Erythroblast (primary cell): ENCODE measurements around the gene CFAP54.
A peak's percentile ranks its signal among the peaks of the same experiment; 100 is the strongest.

Experiments used
- DNase-seq, 2 experiments: peaks; one replicate each; lab custom pipeline; 2025; lab: John Stamatoyannopoulos, UW
- GATA1 ChIP-seq: IDR thresholded peaks from 2 replicates; pipeline ENCODE4 v1.6.1; 2011; ENCODE audit warnings: low read depth, mild to moderate bottlenecking, control low read depth, low read length, moderate library complexity
- POLR2A ChIP-seq: IDR thresholded peaks from 2 replicates; pipeline ENCODE4 v1.6.1; 2011; ENCODE audit warnings: mild to moderate bottlenecking, low read length

Gene CFAP54

DNA sequence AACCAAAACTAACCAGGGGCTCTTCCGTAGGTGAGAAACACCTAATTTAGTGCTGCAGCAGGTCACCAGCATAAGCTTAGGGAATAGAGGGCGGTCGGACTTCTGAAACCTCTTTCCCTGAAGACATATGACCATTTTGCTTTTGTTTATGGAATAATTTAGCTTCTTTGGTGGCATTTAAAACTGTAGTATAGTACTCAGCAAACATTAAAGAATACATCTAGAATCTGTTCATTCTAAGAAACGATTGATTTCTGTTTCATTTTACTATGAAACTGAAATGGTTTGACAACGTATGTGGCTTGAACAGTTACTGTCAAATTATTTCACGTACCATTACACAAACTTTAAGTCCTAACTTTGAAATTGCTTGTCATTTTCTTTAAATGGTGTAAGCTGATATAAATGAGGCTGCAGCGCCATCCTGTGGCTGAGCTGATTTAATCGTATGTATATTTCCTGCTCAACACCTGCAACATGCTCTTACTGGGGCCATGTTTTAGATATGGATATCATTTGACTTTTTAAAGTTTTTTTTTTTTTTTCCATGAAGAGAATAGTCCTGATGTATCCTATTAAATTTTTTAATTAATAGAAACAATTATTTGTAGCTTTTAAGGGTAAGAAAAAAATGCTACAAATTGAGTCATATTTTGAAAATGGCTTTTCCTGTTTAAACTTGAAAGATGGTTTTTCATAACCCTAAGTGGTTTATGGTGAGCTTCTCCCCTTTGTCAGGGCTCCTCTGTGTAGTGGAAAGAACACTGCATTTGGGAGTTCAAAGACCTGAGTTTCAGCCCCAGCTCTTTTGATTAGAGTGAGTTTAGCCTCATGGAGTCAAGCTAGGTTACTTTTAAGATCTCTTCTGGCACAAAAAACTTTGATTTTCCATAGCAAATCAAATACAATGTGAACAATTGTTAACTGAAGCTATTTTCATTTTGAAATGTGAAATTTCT is 27.4 kb downstream of the CFAP54 start:
- no peak for TF ChIP-seq POLR2A
- TF ChIP-seq GATA1: no peak
- DNase-seq: peak; percentile 82 to 91

- no peak for TF ChIP-seq POLR2A
- TF ChIP-seq GATA1: no peak
- DNase-seq: no peak
Measured at GRCh38 chr12:96520767-96521166, 31.4 kb downstream of the CFAP54 start.

- no peak for DNase-seq
- TF ChIP-seq POLR2A (no peak), GATA1 (no peak)
Measured at GRCh38 chr12:96521895-96522682, 32.7 kb downstream of the CFAP54 start.

- no peak for TF ChIP-seq POLR2A
- no peak for TF ChIP-seq GATA1
- DNase-seq: no peak
Measured at GRCh38 chr12:96522690-96523089, 33.3 kb downstream of the CFAP54 start.

- no peak for DNase-seq
- TF ChIP-seq POLR2A: no peak
- no peak for TF ChIP-seq GATA1
Measured at GRCh38 chr12:96526110-96526509, 36.7 kb downstream of the CFAP54 start.

DNA sequence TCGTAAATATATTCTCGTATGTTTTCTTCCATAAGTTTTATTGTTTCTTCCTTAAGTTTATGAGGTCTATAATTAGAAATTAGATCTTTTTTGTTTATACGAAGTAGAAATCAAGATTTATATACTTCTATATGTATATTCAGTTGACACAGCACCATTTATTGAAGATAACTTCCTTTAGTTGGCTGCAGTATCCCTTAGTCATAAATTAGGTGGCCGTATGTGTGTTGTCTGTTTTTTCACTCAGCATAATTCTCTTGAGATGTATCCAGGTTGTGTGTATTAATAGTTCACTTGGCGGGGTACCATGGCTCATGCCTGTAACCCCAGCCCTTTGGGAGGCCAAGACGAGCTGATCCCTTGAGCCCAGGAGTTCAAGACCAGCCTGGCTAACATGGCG is 40.5 kb downstream of the CFAP54 start:
- DNase-seq: no peak
- TF ChIP-seq GATA1 (no peak), POLR2A (no peak)

DNA sequence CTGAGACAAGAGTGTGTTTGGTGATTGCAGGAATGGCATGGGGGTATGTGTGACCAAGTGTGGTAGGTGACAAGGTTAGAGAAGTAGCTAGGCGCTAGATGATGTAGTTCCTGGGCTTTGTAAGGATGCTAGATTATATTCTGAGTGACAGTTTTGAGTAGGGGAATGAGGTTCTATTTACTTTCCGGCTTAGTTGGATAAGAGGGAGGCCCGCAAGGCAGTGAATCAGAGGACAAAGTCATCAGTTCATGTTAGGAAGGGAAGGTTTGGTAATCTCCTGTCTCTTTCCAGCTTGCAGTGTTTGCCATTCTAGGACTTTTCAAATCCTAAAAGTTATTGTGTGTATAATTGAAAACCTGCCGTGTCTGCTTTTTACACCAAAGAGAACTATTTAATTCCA is 45.0 kb downstream of the CFAP54 start:
- no peak for TF ChIP-seq POLR2A
- TF ChIP-seq GATA1: no peak
- DNase-seq: no peak

- TF ChIP-seq POLR2A: no peak
- TF ChIP-seq GATA1: no peak
- no peak for DNase-seq
Measured at GRCh38 chr12:96548384-96548783, 59.0 kb downstream of the CFAP54 start.

- DNase-seq: no peak
- no peak for TF ChIP-seq GATA1
- no peak for TF ChIP-seq POLR2A
Measured at GRCh38 chr12:96549341-96549740, 60.0 kb downstream of the CFAP54 start.

DNA sequence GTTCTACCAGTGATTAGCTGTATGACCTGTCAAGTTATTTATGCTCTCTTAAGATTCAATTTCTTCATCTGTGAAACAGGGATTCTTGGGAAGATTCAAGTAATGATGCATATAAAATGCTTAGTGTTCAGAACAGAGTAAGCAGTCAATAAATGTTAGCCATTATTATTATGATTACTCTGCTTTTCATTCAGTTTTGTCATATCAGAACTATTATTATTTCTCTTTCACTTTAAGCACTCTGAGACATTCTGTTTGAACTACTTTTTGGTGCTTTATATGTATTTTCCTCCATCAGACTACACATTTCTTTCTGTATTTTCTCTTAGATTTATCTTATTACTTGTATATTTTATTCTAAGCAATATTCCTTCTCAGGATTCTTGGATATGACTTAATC is 81.2 kb downstream of the CFAP54 start:
- no peak for TF ChIP-seq POLR2A
- no peak for TF ChIP-seq GATA1
- DNase-seq: no peak

GRCh38 chr12:96571101-96571862 is 81.9 kb downstream of the CFAP54 start:
- DNase-seq: no peak
- TF ChIP-seq GATA1: no peak
- TF ChIP-seq POLR2A: no peak

DNA sequence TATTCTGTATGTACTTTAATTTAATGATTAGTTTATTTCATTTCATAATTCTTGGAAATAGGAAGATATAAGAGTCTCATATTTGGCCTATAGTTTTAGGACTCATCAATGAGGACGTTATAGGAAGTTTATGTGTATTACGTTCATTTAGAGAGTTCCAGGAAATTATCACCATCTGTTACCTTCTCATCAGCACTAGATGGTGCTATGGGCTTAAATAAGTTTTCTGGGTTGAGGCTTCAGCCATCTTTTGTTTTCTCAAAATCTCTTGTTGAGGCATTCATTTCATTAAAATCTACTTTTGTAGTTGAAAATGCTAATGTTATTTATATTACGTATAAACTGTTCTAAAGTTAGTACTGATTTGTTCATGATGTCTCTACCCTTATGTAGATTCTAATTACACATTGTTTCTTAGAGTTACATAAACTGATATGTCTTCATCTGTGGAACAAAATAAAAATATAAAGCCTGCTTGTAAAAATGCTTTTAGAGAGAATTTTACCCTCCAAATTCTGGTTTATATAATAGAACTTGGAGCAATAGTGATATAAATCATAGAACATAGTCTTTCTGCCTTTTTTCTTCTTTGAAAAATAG is 89.2 kb downstream of the CFAP54 start:
- TF ChIP-seq GATA1 (no peak), POLR2A (no peak)

GRCh38 chr12:96585977-96586376 is 96.6 kb downstream of the CFAP54 start:
- TF ChIP-seq GATA1 (no peak), POLR2A (no peak)
- DNase-seq: peak in 1 of 2 experiments; percentile 26

More for the DNA sequence above, 89.2 kb downstream of the CFAP54 start:
- peak; percentile 41 to 63 for DNase-seq
